GM12873 (cell line): ENCODE data around the gene RTBDN.

Source experiments
- CTCF ChIP-seq: IDR thresholded peaks from 2 replicates; pipeline ENCODE4 v1.5.1; 2012; ENCODE audit warnings: low read depth, mild to moderate bottlenecking, moderate library complexity, low read length, control low read depth; ENCODE audit not compliant: insufficient read depth; ENCODE audit errors: missing control alignments

RTBDN gene

GRCh38 chr19:12838886-12839756 is 4.7 kb upstream of the RTBDN start:
- no peak for TF ChIP-seq CTCF

DNA sequence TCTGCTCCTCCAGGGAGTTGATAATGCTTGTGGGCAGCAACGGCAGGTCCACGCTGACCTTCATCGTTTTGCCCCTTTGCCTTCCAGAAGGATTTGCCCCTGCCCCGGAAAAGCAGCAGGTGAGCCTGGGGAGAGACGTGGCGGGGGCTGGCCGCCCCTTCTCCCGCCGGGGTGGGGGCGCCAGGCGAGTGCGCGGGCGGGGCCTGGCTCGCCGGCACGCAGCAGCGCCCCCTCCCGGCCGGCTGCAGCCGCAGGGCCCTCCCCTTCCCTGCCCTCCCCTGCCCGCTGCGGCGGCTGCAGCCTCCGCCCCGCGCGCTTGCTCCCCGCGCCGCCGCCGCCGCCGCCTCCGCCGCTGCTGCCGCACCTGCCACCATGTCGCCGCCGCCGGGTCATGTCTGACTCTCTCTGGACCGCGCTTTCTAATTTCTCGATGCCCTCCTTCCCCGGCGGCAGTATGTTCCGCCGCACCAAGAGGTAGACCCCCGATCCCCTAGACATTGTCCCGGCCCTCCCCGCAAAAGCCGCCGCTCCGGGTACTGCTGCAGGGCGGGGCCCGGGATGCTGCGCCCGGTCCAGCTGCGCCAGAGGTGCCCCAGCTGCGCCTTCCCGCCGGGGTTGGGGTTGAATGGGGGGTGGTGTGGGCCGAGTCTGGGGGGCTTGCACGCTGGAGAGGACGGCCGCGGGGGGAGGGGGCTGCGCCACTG is 4.0 kb upstream of the RTBDN start, which contains the start of gene MAST1:
MAST1 (plus strand) TSS at position 334 of the 704 bp plus-strand sequence; CDS start at position 392, 58 bp downstream.
- peak; percentile 57 for TF ChIP-seq CTCF

DNA sequence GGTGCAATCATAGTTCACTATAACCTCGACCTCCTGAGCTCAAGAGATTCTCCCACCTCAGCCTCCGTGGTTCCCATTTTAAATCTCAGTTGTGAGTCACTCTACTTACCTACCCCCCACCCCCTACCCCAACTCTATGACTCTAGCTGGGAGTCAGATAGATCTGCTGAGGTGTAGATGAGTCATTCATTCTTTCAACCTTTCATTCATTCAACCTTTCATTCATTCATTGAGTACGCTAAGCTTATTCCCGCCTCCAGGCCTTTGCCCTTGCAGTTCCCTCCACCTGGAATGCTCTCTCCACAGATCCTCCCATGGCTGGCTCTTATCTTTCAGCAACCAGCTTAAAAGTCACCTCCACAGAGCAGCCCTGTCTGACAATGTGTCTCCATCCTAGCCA is 2.8 kb upstream of the RTBDN start:
- no peak for TF ChIP-seq CTCF

- TF ChIP-seq CTCF: no peak
Measured at GRCh38 chr19:12836529-12836863, 2.1 kb upstream of the RTBDN start.

GRCh38 chr19:12834976-12835757 is 788 bp upstream of the RTBDN start:
- no peak for TF ChIP-seq CTCF

- TF ChIP-seq CTCF: no peak
Measured at GRCh38 chr19:12833738-12834565, 427 bp downstream of the RTBDN start.
